OCI-LY1 (cell line): ENCODE data around the gene SSTR4.

Experiments used
- H2AFZ ChIP-seq: fragments of 200-600 bp; sonication (generic), shearing (Covaris generic); 2 replicates; pipeline ENCODE4 v1.6.0; 2014; ENCODE audit warnings: antibody characterized with exemption, mild to moderate bottlenecking, low read length
- H3F3A ChIP-seq: fragments of 200-600 bp; sonication (generic), shearing (Covaris generic); 2 replicates; pipeline ENCODE4 v1.6.0; 2014; ENCODE audit warnings: mild to moderate bottlenecking, antibody characterized with exemption, low read length, moderate library complexity; ENCODE audit not compliant: insufficient read depth
- H3K27ac ChIP-seq: fragments of 200-600 bp; sonication (generic); 2 replicates; pipeline ENCODE4 v1.5.1; 2014; ENCODE audit warnings: low read length, mixed run types, mild to moderate bottlenecking, low read depth; ENCODE audit not compliant: poor library complexity, severe bottlenecking
- H3K27me3 ChIP-seq: fragments of 200-600 bp; sonication (generic); 2 replicates; pipeline ENCODE4 v1.6.0; 2014; ENCODE audit warnings: antibody characterized with exemption, mild to moderate bottlenecking, low read length, moderate library complexity; ENCODE audit not compliant: insufficient read depth
- H3K36me3 ChIP-seq: fragments of 200-600 bp; sonication (generic); 2 replicates; pipeline ENCODE4 v1.6.1; 2014; ENCODE audit warnings: mild to moderate bottlenecking, antibody characterized with exemption, low read length, moderate library complexity, mixed read lengths; ENCODE audit not compliant: insufficient read depth
- H3K4me1 ChIP-seq: fragments of 200-600 bp; sonication (generic); 2 replicates; pipeline ENCODE4 v1.5.1; 2014; ENCODE audit warnings: mild to moderate bottlenecking, low read length, moderate library complexity; ENCODE audit not compliant: insufficient read depth, severe bottlenecking
- H3K4me2 ChIP-seq: fragments of 200-600 bp; sonication (generic), shearing (Covaris generic); 2 replicates; pipeline ENCODE4 v1.6.1; 2014; ENCODE audit warnings: low read length
- H3K4me3 ChIP-seq: fragments of 200-600 bp; sonication (generic); 2 replicates; pipeline ENCODE4 v1.5.1; 2014; ENCODE audit warnings: low read length, low read depth, mild to moderate bottlenecking, mixed read lengths; ENCODE audit not compliant: poor library complexity, severe bottlenecking
- H3K79me2 ChIP-seq: fragments of 200-600 bp; shearing (Covaris generic); 2 replicates; pipeline ENCODE4 v1.6.1; 2016; ENCODE audit warnings: mixed run types, low read length, mixed read lengths; ENCODE audit not compliant: insufficient read depth
- H3K9ac ChIP-seq: fragments of 200-600 bp; sonication (generic), shearing (Covaris generic); 2 replicates; pipeline ENCODE4 v1.6.1; 2014; ENCODE audit warnings: mild to moderate bottlenecking, low read length, mixed read lengths
- H3K9me2 ChIP-seq: fragments of 200-600 bp; sonication (generic), shearing (Covaris generic); 2 replicates; pipeline ENCODE4 v1.6.1; 2014; ENCODE audit warnings: low read depth, mild to moderate bottlenecking, low read length, mixed read lengths
- H3K9me3 ChIP-seq: fragments of 200-600 bp; shearing (Covaris generic); 2 replicates; pipeline ENCODE4 v1.6.1; 2014; ENCODE audit warnings: low read length, mixed read lengths
- H4K20me1 ChIP-seq: fragments of 200-600 bp; sonication (generic), shearing (Covaris generic); 2 replicates; pipeline ENCODE4 v1.6.0; 2016; ENCODE audit warnings: mild to moderate bottlenecking, low read length; ENCODE audit not compliant: insufficient read depth
- CTCF ChIP-seq: fragments of 200-600 bp; sonication (generic), shearing (Covaris generic); IDR thresholded peaks from 2 replicates; pipeline ENCODE4 v1.5.1; 2017; ENCODE audit warnings: mild to moderate bottlenecking, antibody characterized with exemption, low read length, moderate library complexity, mixed read lengths
- EZH2 ChIP-seq: fragments of 200-600 bp; sonication (generic), shearing (Covaris generic); IDR thresholded peaks from 2 replicates; pipeline ENCODE4 v1.8.0; 2017; ENCODE audit warnings: borderline replicate concordance, mixed run types, mild to moderate bottlenecking, antibody characterized with exemption, low read length, moderate library complexity, mixed read lengths

SSTR4 gene

GRCh38 chr20:23009636-23010035 is 25.5 kb upstream of the SSTR4 start:
- H3K27ac ChIP-seq = no peak overlapping the region
- TF ChIP-seq EZH2 (no peak), CTCF (no peak)
- H3F3A ChIP-seq = no peaks in the 10 kb centered on the region
- H3K9ac ChIP-seq = no peak overlapping the region
- no peak overlapping the region for H3K4me3 ChIP-seq
- H3K79me2 ChIP-seq = no peaks in the 10 kb centered on the region
- H2AFZ ChIP-seq = no peak overlapping the region
- no peaks in the 10 kb centered on the region for H3K4me1 ChIP-seq
- H3K4me2 ChIP-seq = no peak overlapping the region
- H3K9me3 ChIP-seq = no peaks in the 10 kb centered on the region
- no peaks in the 10 kb centered on the region for H3K27me3 ChIP-seq
- H3K36me3 ChIP-seq = no peaks in the 10 kb centered on the region
- H3K9me2 ChIP-seq = no peaks in the 10 kb centered on the region
- no peaks in the 10 kb centered on the region for H4K20me1 ChIP-seq

GRCh38 chr20:23010096-23010495 is 25.0 kb upstream of the SSTR4 start:
- no peak overlapping the region for H3K27ac ChIP-seq
- H3K9me2 ChIP-seq = no peaks in the 10 kb centered on the region
- H3K79me2 ChIP-seq = no peaks in the 10 kb centered on the region
- H3K4me1 ChIP-seq = no peaks in the 10 kb centered on the region
- H3K36me3 ChIP-seq = no peaks in the 10 kb centered on the region
- H3K9me3 ChIP-seq = no peaks in the 10 kb centered on the region
- no peak for TF ChIP-seq EZH2
- no peak for TF ChIP-seq CTCF
- no peak overlapping the region for H3K9ac ChIP-seq
- H2AFZ ChIP-seq = no peak overlapping the region
- H3K4me3 ChIP-seq = no peak overlapping the region
- no peak overlapping the region for H3K4me2 ChIP-seq
- no peaks in the 10 kb centered on the region for H3K27me3 ChIP-seq
- H3F3A ChIP-seq = no peaks in the 10 kb centered on the region
- H4K20me1 ChIP-seq = no peaks in the 10 kb centered on the region

- Histone ChIP-seq H3K9me3 (no peaks in the 10 kb centered on the region), H3K36me3 (no peaks in the 10 kb centered on the region), H3K9me2 (no peaks in the 10 kb centered on the region), H3K4me2 (no peak overlapping the region), H3K4me3 (no peak overlapping the region), H3K79me2 (no peaks in the 10 kb centered on the region), H3K4me1 (no peaks in the 10 kb centered on the region), H3K27ac (no peak overlapping the region), H2AFZ (no peak overlapping the region), H3F3A (no peaks in the 10 kb centered on the region), H3K9ac (no peak overlapping the region), H3K27me3 (no peaks in the 10 kb centered on the region), H4K20me1 (no peaks in the 10 kb centered on the region)
- no peak for TF ChIP-seq EZH2
Measured at GRCh38 chr20:23011008-23011721, 23.9 kb upstream of the SSTR4 start.

GRCh38 chr20:23013429-23013828 is 21.7 kb upstream of the SSTR4 start:
- Histone ChIP-seq H3F3A (no peaks in the 10 kb centered on the region), H3K9me3 (no peaks in the 10 kb centered on the region), H4K20me1 (no peaks in the 10 kb centered on the region), H3K27me3 (no peaks in the 10 kb centered on the region), H3K9ac (no peak overlapping the region), H3K4me1 (no peaks in the 10 kb centered on the region), H2AFZ (no peak overlapping the region), H3K4me2 (no peak overlapping the region), H3K9me2 (no peaks in the 10 kb centered on the region), H3K79me2 (no peaks in the 10 kb centered on the region), H3K36me3 (no peaks in the 10 kb centered on the region), H3K27ac (no peak overlapping the region), H3K4me3 (no peak overlapping the region)
- TF ChIP-seq EZH2 (no peak), CTCF (no peak)
